Jurkat, Clone E6-1 (cell line): ENCODE measurements around the gene RAB44.
A peak's percentile ranks its signal among the peaks of the same experiment; 100 is the strongest.
"Not testable (repeated sequence)": the region's sequence is repeated elsewhere in the genome, so short reads cannot be mapped to it uniquely, and the experiment has no call there.

Experiments
- DNase-seq: peaks from one replicate; pipeline ENCODE4 v3.0.0-alpha.2; 2011; ENCODE audit warnings: low read depth, low spot score
- H3K4me3 ChIP-seq: 2 replicates; pipeline ENCODE4 v1.5.1; 2011; ENCODE audit warnings: mild to moderate bottlenecking, low read length, control low read depth, moderate library complexity

Gene RAB44

GRCh38 chr6:36722365-36722764 is 24.7 kb downstream of the RAB44 start:
- no peak for DNase-seq
- no peak overlapping the region for H3K4me3 ChIP-seq

GRCh38 chr6:36722879-36723278 is 25.3 kb downstream of the RAB44 start:
- no peak overlapping the region for H3K4me3 ChIP-seq
- DNase-seq: no peak

- H3K4me3 ChIP-seq, DNase-seq: not testable (repeated sequence)
Measured at GRCh38 chr6:36723992-36724391, 26.4 kb downstream of the RAB44 start.

- no peak overlapping the region for H3K4me3 ChIP-seq
- DNase-seq: peak; percentile 18
Measured at GRCh38 chr6:36724514-36725390, 27.1 kb downstream of the RAB44 start.

GRCh38 chr6:36725581-36725980 is 28.0 kb downstream of the RAB44 start:
- no peak overlapping the region for H3K4me3 ChIP-seq
- no peak for DNase-seq

- peak; percentile 86 for DNase-seq
- H3K4me3 ChIP-seq: no peak overlapping the region
Measured at GRCh38 chr6:36727505-36728021, 29.9 kb downstream of the RAB44 start.

GRCh38 chr6:36728289-36729160 is 30.9 kb downstream of the RAB44 start:
- H3K4me3 ChIP-seq: no peak overlapping the region
- DNase-seq: no peak

GRCh38 chr6:36729161-36729524 is 31.5 kb downstream of the RAB44 start:
- no peak overlapping the region for H3K4me3 ChIP-seq
- no peak for DNase-seq

GRCh38 chr6:36730424-36731380 is 33.1 kb downstream of the RAB44 start:
- no peak overlapping the region for H3K4me3 ChIP-seq
- DNase-seq: no peak

GRCh38 chr6:36731622-36732310 is 34.1 kb downstream of the RAB44 start:
- DNase-seq: no peak
- no peak overlapping the region for H3K4me3 ChIP-seq

GRCh38 chr6:36733300-36733699 is 35.7 kb downstream of the RAB44 start:
- H3K4me3 ChIP-seq: no peak overlapping the region
- DNase-seq: no peak

GRCh38 chr6:36734486-36735060 is 36.9 kb downstream of the RAB44 start:
- DNase-seq: no peak
- H3K4me3 ChIP-seq: no peak overlapping the region

GRCh38 chr6:36735110-36736071 is 37.8 kb downstream of the RAB44 start:
- H3K4me3 ChIP-seq: no peak overlapping the region
- no peak for DNase-seq

GRCh38 chr6:36737043-36737785 is 39.6 kb downstream of the RAB44 start:
- DNase-seq: no peak
- H3K4me3 ChIP-seq: no peak overlapping the region

GRCh38 chr6:36738108-36738507 is 40.5 kb downstream of the RAB44 start:
- H3K4me3 ChIP-seq: no peak overlapping the region
- no peak for DNase-seq
